Naive thymus-derived CD4-positive, alpha-beta T cell (primary cell): ENCODE results near the gene C5AR2. TPM values are rescaled to one million over a fixed set of nuclear protein-coding genes. Genes with fewer than 3 reads are reported as not detected.

Experiments
- ATAC-seq: fragments of 150-1000 bp; cut with Tn5 transposase; 2 replicates; pipeline ENCODE4 v1.10.0; 2021; ENCODE audit warnings: mild to moderate bottlenecking, moderate library complexity
- CTCF ChIA-PET: fragments of 350-600 bp; sonication (Branson Sonifier 250); formaldehyde crosslinking; loops from one replicate; lab custom pipeline; 2021; ENCODE audit warnings: antibody characterized with exemption; lab: Charles Lee
- POLR2A ChIA-PET: fragments of 350-600 bp; sonication (Branson Sonifier 250); formaldehyde crosslinking; loops from one replicate; lab custom pipeline; 2021; ENCODE audit warnings: antibody characterized with exemption, inconsistent platforms; lab: Charles Lee
- DNase-seq, 9 donors: peaks; one replicate each; pipeline versions ENCODE4 v3.0.0 to v3.0.0-alpha.2; 2020 to 2022; ENCODE audit warnings: mixed read lengths in 1 of 9
- H3K27ac ChIP-seq: one replicate; pipeline ENCODE4 v1.7.0; 2013; ENCODE audit warnings: mild to moderate bottlenecking, low read depth, low read length, moderate library complexity
- H3K27me3 ChIP-seq, 2 donors: one replicate each; pipeline ENCODE4 v1.7.0; 2013; ENCODE audit warnings: low read length in 2 of 2, mild to moderate bottlenecking in 2 of 2, moderate library complexity in 2 of 2; ENCODE audit not compliant: control insufficient read depth in 2 of 2, insufficient read depth in 2 of 2
- H3K36me3 ChIP-seq, 3 experiments: 1 replicate in 2 of 3; 2 replicates in 1 of 3; pipeline ENCODE4 v1.7.0; 2013; ENCODE audit warnings: low read length in 3 of 3, mild to moderate bottlenecking in 3 of 3, moderate library complexity in 1 of 3; ENCODE audit not compliant: insufficient read depth in 3 of 3, control insufficient read depth in 2 of 3
- H3K4me1 ChIP-seq, 2 donors: one replicate each; pipeline ENCODE4 v1.7.0; 2013; ENCODE audit warnings: low read length in 2 of 2, mild to moderate bottlenecking in 2 of 2, moderate library complexity in 1 of 2; ENCODE audit not compliant: control insufficient read depth in 2 of 2, insufficient read depth in 2 of 2
- H3K4me3 ChIP-seq: 2 replicates; pipeline ENCODE4 v1.7.0; 2013; ENCODE audit warnings: mild to moderate bottlenecking, low read length
- H3K9me3 ChIP-seq, 3 experiments: 1 replicate in 2 of 3; 2 replicates in 1 of 3; pipeline ENCODE4 v1.7.0; 2013; ENCODE audit warnings: low read length in 3 of 3; ENCODE audit not compliant: control insufficient read depth in 2 of 3
- H3K27ac Mint-ChIP-seq, 9 donors: one replicate each; pipeline ENCODE4 v1.8.0; 2020 to 2022; ENCODE audit warnings: mixed read lengths in 9 of 9, mild to moderate bottlenecking in 8 of 9, moderate library complexity in 5 of 9, inconsistent platforms in 2 of 9
- H3K27me3 Mint-ChIP-seq, 5 donors: one replicate each; pipeline ENCODE4 v1.8.0; 2021 to 2022; ENCODE audit warnings: mixed read lengths in 5 of 5, mild to moderate bottlenecking in 1 of 5
- H3K36me3 Mint-ChIP-seq, 5 donors: one replicate each; pipeline ENCODE4 v1.8.0; 2020 to 2022; ENCODE audit warnings: mixed read lengths in 5 of 5, mild to moderate bottlenecking in 3 of 5, inconsistent platforms in 1 of 5
- H3K4me1 Mint-ChIP-seq, 7 donors: one replicate each; pipeline ENCODE4 v1.8.0; 2020 to 2022; ENCODE audit warnings: mixed read lengths in 7 of 7, mild to moderate bottlenecking in 3 of 7, inconsistent platforms in 1 of 7
- H3K4me3 Mint-ChIP-seq, 10 donors: one replicate each; pipeline ENCODE4 v1.8.0; 2020 to 2022; ENCODE audit warnings: mild to moderate bottlenecking in 10 of 10, mixed read lengths in 10 of 10, moderate library complexity in 6 of 10, inconsistent platforms in 2 of 10
- H3K9me3 Mint-ChIP-seq, 11 donors: one replicate each; pipeline ENCODE4 v1.8.0; 2020 to 2022; ENCODE audit warnings: mixed read lengths in 11 of 11, mild to moderate bottlenecking in 4 of 11, inconsistent platforms in 1 of 11, moderate library complexity in 1 of 11
- intact Hi-C, 2 donors: fragments of 100-400 bp; cut with micrococcal nuclease; formaldehyde crosslinking; loops; one replicate each; pipeline ENCODE4 v1.15.1; 2023
- polyA plus RNA-seq, 2 donors: library from polyadenylated mRNA; unstranded; fragments of 300-500 nt; fragmentation: Illumina TruSeq; gene quantifications; one replicate each; pipeline ENCODE4 v1.2.3, GENCODE V29; 2021
- total RNA-seq, 6 experiments: library from RNA in 5 of 6; stranded (reverse) in 5 of 6; gene quantifications; 1 replicate in 5 of 6; 2 replicates in 1 of 6; pipeline ENCODE4 v1.2.3 and lab custom pipeline; 2021 to 2026

C5AR2 gene
- total and polyA plus RNA-seq, 7 experiments from 2014 or later = 0.14 to 16.8 (median 0.34) TPM; not detected in 2

- H3K4me3 Mint-ChIP-seq = no peak overlapping the region
- POLR2A ChIA-PET = interaction anchor here (0.6 to 0.7 kb wide), 2 partner anchors 91 to 106 kb away, joined by 3 read pairs; no protein-coding TSS in a partner anchor
- Histone ChIP-seq H3K4me3 (no peak overlapping the region), H3K36me3 (no peaks in the 10 kb centered on the region), H3K27ac (no peak overlapping the region), H3K4me1 (no peaks in the 10 kb centered on the region), H3K9me3 (no peaks in the 10 kb centered on the region), H3K27me3 (no peaks in the 10 kb centered on the region)
- H3K4me1 Mint-ChIP-seq = peaks cover 0 to 5% (median 0%) of the 10 kb centered on the region in 7 donors
- peak overlapping the region in 2 of 9 donors; percentile 38 to 67 for H3K27ac Mint-ChIP-seq
- no peak for ATAC-seq
- peaks cover 7 to 21% (median 16%) of the 10 kb centered on the region in 5 donors for H3K27me3 Mint-ChIP-seq
- intact Hi-C loops = loop anchor here (1.0 to 2.0 kb wide), 3 partner anchors 36 to 107 kb away; no protein-coding TSS in a partner anchor
- DNase-seq = no peak
- H3K36me3 Mint-ChIP-seq = no peaks in the 10 kb centered on the region
- no peaks in the 10 kb centered on the region for H3K9me3 Mint-ChIP-seq
- CTCF ChIA-PET = interaction anchor here (0.6 to 4.6 kb wide), 15 partner anchors 9 to 518 kb away, joined by 3 to 34 read pairs (median 3); partner anchors contain the start of gene DHX34
These were observed 58.8 kb downstream of the C5AR2 start for GRCh38 chr19:47390533-47391488.

DNA sequence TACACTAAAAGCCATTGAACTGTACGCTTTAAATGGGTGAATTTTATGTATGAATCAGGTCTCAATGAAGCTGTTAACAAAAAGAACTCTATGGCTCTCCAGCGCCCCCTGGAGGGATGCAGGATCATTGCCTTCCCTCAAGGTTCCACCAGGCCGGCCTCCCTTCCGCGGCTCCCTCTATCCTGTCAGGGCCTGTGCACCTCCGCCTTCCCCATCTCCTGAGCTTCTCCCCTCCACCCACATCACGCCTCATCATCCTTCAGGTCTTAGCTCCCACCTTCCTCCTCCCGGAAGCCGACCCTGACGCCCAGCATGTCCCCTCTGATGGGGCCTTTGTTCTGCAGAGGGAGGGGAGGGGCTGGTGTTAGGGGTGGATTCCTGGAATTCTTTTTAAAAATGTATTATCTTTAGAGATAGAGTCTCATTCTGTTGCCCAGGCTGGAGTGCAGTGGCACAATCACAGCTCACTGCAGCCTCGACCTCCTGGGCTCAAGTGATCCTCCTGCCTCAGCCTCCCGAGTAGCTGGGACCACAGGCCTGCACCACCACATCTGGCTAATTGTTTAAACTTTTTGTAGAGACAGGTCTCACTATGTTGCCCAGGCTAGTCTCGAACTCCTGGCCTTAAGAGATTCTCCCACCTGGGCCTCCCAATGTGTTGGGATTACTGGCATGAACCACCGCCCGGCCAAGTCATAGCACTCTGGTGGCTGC, 59.7 kb downstream of the C5AR2 start:
- Mint-ChIP-seq H3K36me3 (no peaks in the 10 kb centered on the region), H3K9me3 (no peaks in the 10 kb centered on the region), H3K4me3 (peak overlapping the region in 1 of 10 donors; percentile 17), H3K27ac (peak overlapping the region in 1 of 9 donors; percentile 67), H3K27me3 (peaks cover 7 to 21% (median 16%) of the 10 kb centered on the region in 5 donors), H3K4me1 (peaks cover 0 to 5% (median 0%) of the 10 kb centered on the region in 7 donors)
- Histone ChIP-seq H3K36me3 (no peaks in the 10 kb centered on the region), H3K9me3 (no peaks in the 10 kb centered on the region), H3K4me1 (no peaks in the 10 kb centered on the region), H3K27me3 (no peaks in the 10 kb centered on the region), H3K27ac (no peak overlapping the region), H3K4me3 (no peak overlapping the region)
- intact Hi-C loops = loop anchor here (1.0 to 2.0 kb wide), 3 partner anchors 35 to 107 kb away; no protein-coding TSS in a partner anchor
- POLR2A ChIA-PET = interaction anchor here (0.7 kb wide), 1 partner anchor 107 kb away, joined by 3 read pairs; no protein-coding TSS in a partner anchor
- DNase-seq (peak; percentile 56 to 80 (median 74)), ATAC-seq (peak; percentile 68)
- CTCF ChIA-PET = interaction anchor here (0.6 to 4.6 kb wide), 14 partner anchors 9 to 246 kb away, joined by 3 to 34 read pairs (median 4); partner anchors contain the start of gene DHX34

Other genes starting within 250 kb of the C5AR2 start
- 100 to 1,000 TPM in 1 of 5 experiments, 10 to 100 TPM in 4; 53.6 to 123 (median 73.0) TPM for gene ZC3H4, start 218.4 kb upstream of the C5AR2 start, total RNA-seq
- 1 to 10 TPM; 2.0 to 2.3 TPM for gene ZC3H4, start 218.4 kb upstream of the C5AR2 start, polyA plus RNA-seq
- gene SAE1, start 201.3 kb upstream of the C5AR2 start, total RNA-seq = 100 to 1,000 TPM in 1 of 5 experiments, 10 to 100 TPM in 4; 34.3 to 115 (median 46.4) TPM
- gene SAE1, start 201.3 kb upstream of the C5AR2 start, polyA plus RNA-seq = 100 to 1,000 TPM; 145 to 181 TPM
- 10 to 100 TPM; 13.7 to 42.0 (median 22.5) TPM for gene BBC3, start 101.0 kb upstream of the C5AR2 start, total RNA-seq
- 10 to 100 TPM in 1 of 2 donors, 1 to 10 TPM in 1; 8.5 to 13.8 TPM for gene BBC3, start 101.0 kb upstream of the C5AR2 start, polyA plus RNA-seq
- gene CCDC9, start 75.7 kb upstream of the C5AR2 start, total RNA-seq = 10 to 100 TPM; 41.9 to 80.0 (median 51.4) TPM
- 10 to 100 TPM in 1 of 2 donors, 1 to 10 TPM in 1; 8.5 to 13.0 TPM for gene CCDC9, start 75.7 kb upstream of the C5AR2 start, polyA plus RNA-seq
- 10 to 100 TPM; 11.6 to 21.7 (median 16.7) TPM for gene INAFM1, start 57.3 kb upstream of the C5AR2 start, total RNA-seq
- 1 to 10 TPM; 2.3 to 3.0 TPM for gene INAFM1, start 57.3 kb upstream of the C5AR2 start, polyA plus RNA-seq
- 100 to 1,000 TPM in 1 of 5 experiments, 10 to 100 TPM in 1, 1 to 10 TPM in 3; 3.7 to 205 (median 7.0) TPM for gene C5AR1, start 22.3 kb upstream of the C5AR2 start, total RNA-seq
- under 1 TPM in 1 of 2 donors, not detected in 1; 0.14 TPM for gene C5AR1, start 22.3 kb upstream of the C5AR2 start, polyA plus RNA-seq
- gene DHX34, start 17.1 kb downstream of the C5AR2 start, total RNA-seq = 10 to 100 TPM; 15.6 to 31.6 (median 29.5) TPM
- 10 to 100 TPM in 1 of 2 donors, 1 to 10 TPM in 1; 3.7 to 14.2 TPM for gene DHX34, start 17.1 kb downstream of the C5AR2 start, polyA plus RNA-seq
- gene MEIS3, start 87.4 kb downstream of the C5AR2 start, total RNA-seq = under 1 TPM in 1 of 5 experiments, not detected in 4; 0.17 TPM
- gene MEIS3, start 87.4 kb downstream of the C5AR2 start, polyA plus RNA-seq = not detected
- under 1 TPM in 3 of 5 experiments, not detected in 2; 0.05 to 0.19 (median 0.19) TPM for gene SLC8A2, start 139.7 kb downstream of the C5AR2 start, total RNA-seq
- not detected for gene SLC8A2, start 139.7 kb downstream of the C5AR2 start, polyA plus RNA-seq
- gene KPTN, start 152.0 kb downstream of the C5AR2 start, total RNA-seq = 1 to 10 TPM; 5.1 to 9.2 (median 6.7) TPM
- 1 to 10 TPM; 4.4 to 8.1 TPM for gene KPTN, start 152.0 kb downstream of the C5AR2 start, polyA plus RNA-seq
- gene NAPA, start 182.9 kb downstream of the C5AR2 start, total RNA-seq = 100 to 1,000 TPM in 3 of 5 experiments, 10 to 100 TPM in 2; 86.2 to 136 (median 107) TPM
- gene NAPA, start 182.9 kb downstream of the C5AR2 start, polyA plus RNA-seq = 100 to 1,000 TPM in 1 of 2 donors, 10 to 100 TPM in 1; 89.9 to 118 TPM
- 1 to 10 TPM in 2 of 5 experiments, under 1 TPM in 3; 0.36 to 1.5 (median 0.95) TPM for gene ZNF541, start 241.0 kb downstream of the C5AR2 start, total RNA-seq
- gene ZNF541, start 241.0 kb downstream of the C5AR2 start, polyA plus RNA-seq = under 1 TPM in 1 of 2 donors, not detected in 1; 0.58 TPM